ENCODE results near the gene NTNG1. TPM values are rescaled to one million over a fixed set of nuclear protein-coding genes. Genes with fewer than 3 reads are reported as not detected.

NTNG1 gene
- total and polyA plus RNA-seq, 2 of the 8 experiments (the other 6 are each of a cell fraction or from before 2014, with no cell fraction given), result 1.2 to 4.1 TPM

- Histone ChIP-seq H3K4ac (replicated peaks; ENCODE audit: insufficient read length, low read depth, low read length) (no peak overlapping the region), H4K8ac (ENCODE audit: extremely low read depth, insufficient read depth, low read length) (no peak overlapping the region), H4K91ac (replicated peaks; ENCODE audit: insufficient read length, low read length) (no peak overlapping the region), H2BK12ac (ENCODE audit: low read depth, low read length) (no peak overlapping the region), H3K14ac (ENCODE audit: insufficient read length) (no peak overlapping the region), H3K4me2 (ENCODE audit: insufficient read depth in 1 of 2, low read depth in 2 of 2, low read length in 2 of 2) (no peak overlapping the region), H3K27me3 (replicated peaks in 1 of 4; ENCODE audit: control insufficient read depth in 3 of 4, extremely low read depth in 1 of 4, insufficient read depth in 3 of 4, low read length in 3 of 4) (no peaks in the 10 kb centered on the region), H3K56ac (replicated peaks; ENCODE audit: insufficient read length, low read depth, low read length) (no peak overlapping the region), H2AFZ (ENCODE audit: low read length) (no peak overlapping the region), H2BK20ac (ENCODE audit: low read length) (no peak overlapping the region), H3K9me3 (ENCODE audit: insufficient read depth in 2 of 2, low read depth in 1 of 2, low read length in 1 of 2) (no peaks in the 10 kb centered on the region), H3K79me2 (ENCODE audit: control insufficient read depth in 1 of 2, insufficient read depth in 2 of 2, low read length in 2 of 2) (no peaks in the 10 kb centered on the region), H3K36me3 (ENCODE audit: control insufficient read depth in 2 of 4, insufficient read depth in 4 of 4, low read length in 3 of 4) (no peaks in the 10 kb centered on the region), H2BK120ac (replicated peaks; ENCODE audit: low read depth, low read length) (no peak overlapping the region), H3K4me1 (replicated peaks in 1 of 4; ENCODE audit: control insufficient read depth in 3 of 4, insufficient read depth in 4 of 4, low read length in 3 of 4) (no peaks in the 10 kb centered on the region), H3K23ac (ENCODE audit: insufficient read length) (no peak overlapping the region), H3K27ac (ENCODE audit: low read depth, low read length) (no peak overlapping the region), H2AK5ac (ENCODE audit: low read depth, low read length) (no peak overlapping the region), H4K5ac (ENCODE audit: insufficient read length, low read depth, low read length) (no peak overlapping the region), H3K79me1 (ENCODE audit: low read depth, low read length) (no peaks in the 10 kb centered on the region), H3K9ac (replicated peaks in 1 of 4; ENCODE audit: extremely low read depth in 1 of 4, low read depth in 3 of 4, low read length in 3 of 4) (no peak overlapping the region), H2BK15ac (ENCODE audit: low read length) (no peak overlapping the region), H3K18ac (ENCODE audit: extremely low read depth, low read length) (no peak overlapping the region), H3K4me3 (ENCODE audit: extremely low read depth in 1 of 4, insufficient read depth in 2 of 4, low read depth in 3 of 4, low read length in 4 of 4) (no peak overlapping the region), H3K23me2 (ENCODE audit: low read depth, low read length) (no peaks in the 10 kb centered on the region), H4K20me1 (replicated peaks in 1 of 2; ENCODE audit: control insufficient read depth in 1 of 2, insufficient read depth in 2 of 2, low read length in 2 of 2) (no peaks in the 10 kb centered on the region), H2BK5ac (ENCODE audit: low read depth, low read length) (no peak overlapping the region)
- no peak for TF ChIP-seq CHD2 (IDR thresholded peaks at IDR 0.05; ENCODE audit: low read length)
- TF ChIP-seq KDM5A (IDR thresholded peaks at IDR 0.05; ENCODE audit: low read length), result no peak
- no peak for TF ChIP-seq JUND (IDR thresholded peaks at IDR 0.05; ENCODE audit: low read length)
- no peak for TF ChIP-seq RNF2 (IDR thresholded peaks at IDR 0.05; ENCODE audit: borderline replicate concordance, low read depth, low read length, missing control alignments, poor library complexity, severe bottlenecking)
- TF ChIP-seq PHF8 (conservative IDR thresholded peaks at IDR 0.05; ENCODE audit: low read depth, low read length), result no peak
- no peak for TF ChIP-seq SP4 (IDR thresholded peaks at IDR 0.05; ENCODE audit: low read length)
- TF ChIP-seq CEBPB (IDR thresholded peaks at IDR 0.05; ENCODE audit: low read depth, low read length), result no peak
- no peak for TF ChIP-seq ATF2 (IDR thresholded peaks at IDR 0.05; ENCODE audit: low read length)
- TF ChIP-seq GTF2F1 (IDR thresholded peaks at IDR 0.05; ENCODE audit: borderline replicate concordance, low read depth, low read length), result no peak
- POLR2A ChIA-PET (ENCODE audit: partially characterized antibody), result no interaction called here
- no peak for DNase-seq (ENCODE audit: low read depth in 1 of 2, low spot score in 2 of 2)
- FAIRE-seq, result no peak
- CTCF ChIA-PET (ENCODE audit: partially characterized antibody), result no interaction called here
- 83% methylated on average over 1 of the region's 1 CpG; no CpG with 5 or more reads in 1 of the 2 experiments for WGBS, 2 experiments (ENCODE audit: extremely low coverage in 1 of 2, insufficient coverage in 1 of 2, insufficient read length in 1 of 2, insufficient replicate concordance in 2 of 2, low coverage in 1 of 2, low lambda C conversion rate in 2 of 2, missing lambda C conversion rate in 1 of 2)
These were observed 263.9 kb downstream of the NTNG1 start for GRCh38 chr1:107404756-107405155.
